Mucosa of stomach (tissue), 1 donor: ENCODE measurements around the gene ORAI2.
"Not testable (repeated sequence)": the region's sequence is repeated elsewhere in the genome, so short reads cannot be mapped to it uniquely, and the experiment has no call there.

Source experiments
- H3K27me3 ChIP-seq: one replicate; pipeline ENCODE4 v1.7.0; 2013; ENCODE audit warnings: mild to moderate bottlenecking, low read length; ENCODE audit not compliant: control insufficient read depth, insufficient read depth
- H3K36me3 ChIP-seq: one replicate; pipeline ENCODE4 v1.7.0; 2013; ENCODE audit warnings: low read length; ENCODE audit not compliant: control insufficient read depth, insufficient read depth
- H3K4me1 ChIP-seq: one replicate; pipeline ENCODE4 v1.7.0; 2013; ENCODE audit warnings: mild to moderate bottlenecking, low read length; ENCODE audit not compliant: control insufficient read depth, insufficient read depth
- H3K4me3 ChIP-seq: one replicate; pipeline ENCODE4 v1.7.0; 2013; ENCODE audit warnings: low read length
- H3K9ac ChIP-seq: one replicate; pipeline ENCODE4 v1.7.0; 2013; ENCODE audit warnings: mild to moderate bottlenecking, low read length, moderate library complexity
- H3K9me3 ChIP-seq: one replicate; pipeline ENCODE4 v1.7.0; 2013; ENCODE audit warnings: mild to moderate bottlenecking, low read length, moderate library complexity; ENCODE audit not compliant: control insufficient read depth
- donor health status: Pancreatic carcinoma.

Gene ORAI2

GRCh38 chr7:102467581-102468477 is 34.5 kb downstream of the ORAI2 start:
- Histone ChIP-seq H3K36me3 (no peaks in the 10 kb centered on the region), H3K9me3 (no peaks in the 10 kb centered on the region), H3K4me1 (peaks cover 22% of the 10 kb centered on the region), H3K27me3 (no peaks in the 10 kb centered on the region), H3K9ac (no peak overlapping the region), H3K4me3 (no peak overlapping the region)

- H3K4me3 ChIP-seq, result no peak overlapping the region
- no peaks in the 10 kb centered on the region for H3K9me3 ChIP-seq
- H3K36me3 ChIP-seq, result peaks cover 5% of the 10 kb centered on the region
Observed at GRCh38 chr7:102468478-102469350, 35.3 kb downstream of the ORAI2 start.

DNA sequence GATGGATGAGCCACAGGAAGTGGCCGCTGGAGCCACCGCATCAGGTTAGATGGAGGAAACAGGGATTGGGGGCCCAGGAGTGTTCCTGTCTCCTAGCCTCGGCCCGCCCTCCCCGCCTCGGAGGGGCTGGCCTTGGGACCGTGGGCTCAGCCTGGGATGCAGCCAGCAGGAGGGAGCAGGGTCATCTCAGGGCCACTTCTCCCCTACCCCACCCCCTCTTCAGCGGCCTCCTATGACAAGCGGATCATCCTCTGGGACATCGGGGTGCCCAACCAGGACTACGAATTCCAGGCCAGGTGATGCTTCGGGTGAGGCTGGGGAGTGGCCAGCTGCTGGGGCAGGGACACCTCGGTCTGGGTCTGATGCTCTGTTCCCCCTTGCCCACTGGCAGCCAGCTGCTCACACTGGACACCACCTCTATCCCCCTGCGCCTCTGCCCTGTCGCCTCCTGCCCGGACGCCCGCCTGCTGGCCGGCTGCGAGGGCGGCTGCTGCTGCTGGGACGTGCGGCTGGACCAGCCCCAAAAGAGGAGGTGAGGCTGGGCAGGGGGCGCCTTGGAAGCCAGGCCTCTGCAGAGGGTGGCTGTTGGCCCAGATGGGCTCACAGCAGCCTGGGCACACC is 36.1 kb downstream of the ORAI2 start:
- Histone ChIP-seq H3K27me3 (no peaks in the 10 kb centered on the region), H3K4me1 (peaks cover 16% of the 10 kb centered on the region), H3K9me3 (no peaks in the 10 kb centered on the region), H3K4me3 (no peak overlapping the region), H3K36me3 (peaks cover 5% of the 10 kb centered on the region), H3K9ac (peak overlapping the region; percentile 53)

More at GRCh38 chr7:102468478-102469350, 35.3 kb downstream of the ORAI2 start:
- no peak overlapping the region for H3K9ac ChIP-seq
- peaks cover 19% of the 10 kb centered on the region for H3K4me1 ChIP-seq
- no peaks in the 10 kb centered on the region for H3K27me3 ChIP-seq

- Histone ChIP-seq H3K4me1 (peaks cover 16% of the 10 kb centered on the region), H3K27me3 (no peaks in the 10 kb centered on the region), H3K4me3 (no peak overlapping the region), H3K36me3 (peaks cover 5% of the 10 kb centered on the region), H3K9me3 (no peaks in the 10 kb centered on the region), H3K9ac (peak overlapping the region; percentile 53)
Observed at GRCh38 chr7:102469972-102470825, 36.8 kb downstream of the ORAI2 start.

- no peaks in the 10 kb centered on the region for H3K9me3 ChIP-seq
- H3K9ac ChIP-seq, result no peak overlapping the region
- H3K4me1 ChIP-seq, result peaks cover 9% of the 10 kb centered on the region
- H3K27me3 ChIP-seq, result no peaks in the 10 kb centered on the region
- H3K4me3 ChIP-seq, result no peak overlapping the region
- H3K36me3 ChIP-seq, result peaks cover 5% of the 10 kb centered on the region
Observed at GRCh38 chr7:102471791-102472125, 38.4 kb downstream of the ORAI2 start.

GRCh38 chr7:102472126-102473041 is 39.0 kb downstream of the ORAI2 start:
- Histone ChIP-seq H3K27me3 (no peaks in the 10 kb centered on the region), H3K9ac (no peak overlapping the region), H3K4me3 (no peak overlapping the region), H3K4me1 (peaks cover 9% of the 10 kb centered on the region), H3K9me3 (no peaks in the 10 kb centered on the region), H3K36me3 (peaks cover 5% of the 10 kb centered on the region)

GRCh38 chr7:102473271-102473991 is 40.1 kb downstream of the ORAI2 start:
- Histone ChIP-seq H3K27me3 (no peaks in the 10 kb centered on the region), H3K9me3 (no peaks in the 10 kb centered on the region), H3K4me3 (no peak overlapping the region), H3K4me1 (peaks cover 9% of the 10 kb centered on the region), H3K36me3 (peaks cover 5% of the 10 kb centered on the region), H3K9ac (no peak overlapping the region)

- not testable (repeated sequence) for H3K4me1 ChIP-seq, H3K9me3 ChIP-seq, H3K27me3 ChIP-seq, H3K9ac ChIP-seq, H3K4me3 ChIP-seq, H3K36me3 ChIP-seq
Observed at GRCh38 chr7:102474116-102474515, 40.7 kb downstream of the ORAI2 start.

- not testable (repeated sequence) for H3K9me3 ChIP-seq, H3K4me1 ChIP-seq, H3K9ac ChIP-seq, H3K4me3 ChIP-seq, H3K36me3 ChIP-seq, H3K27me3 ChIP-seq
Observed at GRCh38 chr7:102474736-102475435, 41.5 kb downstream of the ORAI2 start.
